ENCODE data around the gene PITX2. TPM values are rescaled to one million over a fixed set of nuclear protein-coding genes. Genes with fewer than 3 reads are reported as not detected.

The PITX2 gene
- polyA plus RNA-seq, 1 of the 3 experiments (the other 2 are of a cell fraction), result not detected

DNA sequence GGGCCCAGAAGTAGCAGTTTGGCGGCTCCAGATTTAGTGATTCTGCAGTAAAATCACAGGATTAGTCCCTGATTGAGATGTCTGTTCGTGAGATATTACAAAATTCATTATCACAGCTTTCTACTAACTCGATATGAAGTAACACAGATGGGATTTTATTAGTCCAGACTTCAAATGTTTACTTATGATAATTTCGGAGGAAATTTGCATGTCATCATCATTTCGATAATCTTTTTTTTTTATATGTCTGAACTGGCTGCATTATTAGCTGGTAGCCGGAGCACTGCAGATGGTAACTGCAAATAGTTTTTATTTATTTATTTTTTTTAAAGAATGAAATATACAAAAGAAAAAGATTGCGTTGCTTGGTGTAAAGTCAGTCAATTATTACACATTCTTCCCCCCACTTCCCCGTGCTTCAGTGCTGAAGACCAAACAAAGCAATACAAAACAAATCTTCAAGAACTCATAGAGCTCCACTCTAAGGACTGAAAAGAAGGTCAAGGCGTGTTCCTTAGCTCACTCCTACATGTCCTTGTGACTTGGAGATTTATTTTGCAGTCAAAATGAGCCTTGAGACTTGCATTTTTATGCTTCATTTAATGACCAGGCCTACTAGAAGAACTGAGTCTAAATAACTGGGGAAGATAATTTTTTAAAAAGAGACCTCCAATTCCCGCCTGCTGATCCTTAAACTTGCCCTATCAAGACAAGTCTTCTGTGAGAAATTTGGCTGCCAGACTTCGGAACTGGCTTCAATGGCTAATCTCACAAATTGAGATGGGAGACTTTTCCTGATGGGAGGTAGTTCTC lies 11.7 kb upstream of the PITX2 start:
- Histone ChIP-seq H3K27ac (ENCODE audit: low read depth in 2 of 2, low read length in 1 of 2) (no peak overlapping the region), H3K4me3 (ENCODE audit: low read depth in 2 of 2, low read length in 1 of 2) (no peak overlapping the region), H3K9me3 (no peaks in the 10 kb centered on the region), H3K27me3 (ENCODE audit: insufficient read depth) (peaks cover 95% of the 10 kb centered on the region), H3F3A (replicated peaks; ENCODE audit: insufficient read depth) (no peaks in the 10 kb centered on the region), H3K4me1 (ENCODE audit: control insufficient read depth in 1 of 2, insufficient read depth in 2 of 2, low read depth in 1 of 2, low read length in 1 of 2) (peaks cover 0 to 10% of the 10 kb centered on the region in 2 experiments; a peak in 1 of 4 replicates), H3K4me2 (no peak overlapping the region), H3K79me2 (ENCODE audit: insufficient read depth) (no peaks in the 10 kb centered on the region), H3K36me3 (replicated peaks in 1 of 2; ENCODE audit: control insufficient read depth in 1 of 2, insufficient read depth in 2 of 2, low read length in 1 of 2) (no peaks in the 10 kb centered on the region), H3K9me2 (no peaks in the 10 kb centered on the region), H2AFZ (ENCODE audit: low read depth) (no peak overlapping the region), H3K9ac (no peak overlapping the region), H4K20me1 (ENCODE audit: insufficient read depth) (no peaks in the 10 kb centered on the region)
- WGBS (ENCODE audit: low lambda C conversion rate), result 15% methylated on average over 11 of the region's 11 CpGs
- POLR2A ChIA-PET, result no interaction called here
- CTCF ChIA-PET, result interaction anchor here (1.0 to 4.2 kb wide), 2 partner anchors 13 to 1397 kb away, joined by 3 to 29 read pairs; partner anchors contain the start of gene PITX2
- TF ChIP-seq, protein P1, sequence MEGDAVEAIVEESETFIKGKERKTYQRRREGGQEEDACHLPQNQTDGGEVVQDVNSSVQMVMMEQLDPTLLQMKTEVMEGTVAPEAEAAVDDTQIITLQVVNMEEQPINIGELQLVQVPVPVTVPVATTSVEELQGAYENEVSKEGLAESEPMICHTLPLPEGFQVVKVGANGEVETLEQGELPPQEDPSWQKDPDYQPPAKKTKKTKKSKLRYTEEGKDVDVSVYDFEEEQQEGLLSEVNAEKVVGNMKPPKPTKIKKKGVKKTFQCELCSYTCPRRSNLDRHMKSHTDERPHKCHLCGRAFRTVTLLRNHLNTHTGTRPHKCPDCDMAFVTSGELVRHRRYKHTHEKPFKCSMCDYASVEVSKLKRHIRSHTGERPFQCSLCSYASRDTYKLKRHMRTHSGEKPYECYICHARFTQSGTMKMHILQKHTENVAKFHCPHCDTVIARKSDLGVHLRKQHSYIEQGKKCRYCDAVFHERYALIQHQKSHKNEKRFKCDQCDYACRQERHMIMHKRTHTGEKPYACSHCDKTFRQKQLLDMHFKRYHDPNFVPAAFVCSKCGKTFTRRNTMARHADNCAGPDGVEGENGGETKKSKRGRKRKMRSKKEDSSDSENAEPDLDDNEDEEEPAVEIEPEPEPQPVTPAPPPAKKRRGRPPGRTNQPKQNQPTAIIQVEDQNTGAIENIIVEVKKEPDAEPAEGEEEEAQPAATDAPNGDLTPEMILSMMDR (IDR thresholded peaks at IDR 0.05), result no peak
- 0 out of 2 replicates have a peak, but pooled peaks have one; percentile 56 for TF ChIP-seq EZH2phosphoT487 (IDR thresholded peaks at IDR 0.05; ENCODE audit: borderline replicate concordance, low read depth)
- no peak for DNase-seq

DNA sequence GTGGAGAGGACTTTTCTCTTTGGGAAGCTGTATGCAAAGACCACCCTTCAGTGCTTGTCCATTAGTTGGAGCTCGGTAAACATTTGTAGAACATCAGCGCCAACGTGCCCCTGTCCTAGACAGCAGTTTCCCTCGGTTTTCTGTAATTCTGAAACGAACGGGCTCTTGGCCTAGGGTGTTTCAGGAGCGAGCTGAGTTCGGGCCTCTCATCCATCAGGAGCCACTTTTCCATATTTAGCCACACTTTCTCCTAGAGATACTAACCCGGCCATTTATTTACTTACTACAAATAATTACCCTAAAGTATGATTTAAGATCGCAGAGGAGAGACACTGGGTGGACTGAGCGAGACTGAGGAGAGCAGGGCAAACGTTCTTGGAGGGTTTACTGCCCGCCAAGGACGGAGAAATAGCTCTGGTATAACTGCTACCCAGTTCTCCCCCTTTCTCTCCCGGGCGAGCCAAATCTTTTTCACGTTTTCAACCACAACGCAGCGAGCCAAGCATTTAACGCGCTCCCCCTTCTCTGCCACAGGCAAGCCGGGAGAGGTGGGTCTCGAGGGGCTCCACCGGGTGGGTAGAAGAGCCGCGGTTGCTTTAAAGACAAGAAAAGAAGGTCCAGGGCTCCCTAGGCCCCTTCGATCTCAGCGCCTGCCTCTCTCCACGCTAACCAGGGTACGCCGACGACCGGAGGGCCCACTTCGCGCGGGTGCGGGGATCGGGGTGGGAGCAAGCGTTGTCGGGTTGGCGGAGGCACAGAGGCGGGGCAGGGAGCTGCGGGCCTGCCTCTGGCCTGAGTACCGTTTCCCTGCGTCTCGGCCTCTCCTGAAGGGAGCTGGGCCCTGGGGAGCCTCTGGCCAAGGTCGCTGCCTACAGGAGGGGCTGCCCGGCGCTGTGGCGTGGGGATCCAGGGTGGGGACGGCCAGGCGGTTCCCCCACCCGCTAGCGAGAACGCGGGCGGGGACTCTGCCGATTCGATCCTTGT lies 10.8 kb upstream of the PITX2 start:
- no peak overlapping the region for H3K4me3 ChIP-seq (ENCODE audit: low read depth in 2 of 2, low read length in 1 of 2)
- no peaks in the 10 kb centered on the region for H3K9me3 ChIP-seq
- TF ChIP-seq YY1 (IDR thresholded peaks at IDR 0.05; ENCODE audit: low read depth) (no peak), GATA2 (CRISPR knock-in tag; IDR thresholded peaks at IDR 0.05) (no peak), FOXJ3 (CRISPR knock-in tag; IDR thresholded peaks at IDR 0.05) (no peak), RCOR1 (IDR thresholded peaks at IDR 0.05; ENCODE audit: low read length) (no peak), GABPA (IDR thresholded peaks at IDR 0.05; ENCODE audit: low read depth) (no peak), RXRA (IDR thresholded peaks at IDR 0.05; ENCODE audit: borderline replicate concordance, low read depth) (no peak), POLR2AphosphoS5 (IDR thresholded peaks at IDR 0.05; ENCODE audit: low read depth, low read length) (no peak), SIN3A (IDR thresholded peaks at IDR 0.05; ENCODE audit: borderline replicate concordance, low read depth, low read length) (no peak), RAD21 (IDR thresholded peaks at IDR 0.05; ENCODE audit: low read length) (no peak), RFX5 (IDR thresholded peaks at IDR 0.05; ENCODE audit: low read length) (no peak), ELF1 (IDR thresholded peaks at IDR 0.05) (no peak)
- TF ChIP-seq, protein P2, sequence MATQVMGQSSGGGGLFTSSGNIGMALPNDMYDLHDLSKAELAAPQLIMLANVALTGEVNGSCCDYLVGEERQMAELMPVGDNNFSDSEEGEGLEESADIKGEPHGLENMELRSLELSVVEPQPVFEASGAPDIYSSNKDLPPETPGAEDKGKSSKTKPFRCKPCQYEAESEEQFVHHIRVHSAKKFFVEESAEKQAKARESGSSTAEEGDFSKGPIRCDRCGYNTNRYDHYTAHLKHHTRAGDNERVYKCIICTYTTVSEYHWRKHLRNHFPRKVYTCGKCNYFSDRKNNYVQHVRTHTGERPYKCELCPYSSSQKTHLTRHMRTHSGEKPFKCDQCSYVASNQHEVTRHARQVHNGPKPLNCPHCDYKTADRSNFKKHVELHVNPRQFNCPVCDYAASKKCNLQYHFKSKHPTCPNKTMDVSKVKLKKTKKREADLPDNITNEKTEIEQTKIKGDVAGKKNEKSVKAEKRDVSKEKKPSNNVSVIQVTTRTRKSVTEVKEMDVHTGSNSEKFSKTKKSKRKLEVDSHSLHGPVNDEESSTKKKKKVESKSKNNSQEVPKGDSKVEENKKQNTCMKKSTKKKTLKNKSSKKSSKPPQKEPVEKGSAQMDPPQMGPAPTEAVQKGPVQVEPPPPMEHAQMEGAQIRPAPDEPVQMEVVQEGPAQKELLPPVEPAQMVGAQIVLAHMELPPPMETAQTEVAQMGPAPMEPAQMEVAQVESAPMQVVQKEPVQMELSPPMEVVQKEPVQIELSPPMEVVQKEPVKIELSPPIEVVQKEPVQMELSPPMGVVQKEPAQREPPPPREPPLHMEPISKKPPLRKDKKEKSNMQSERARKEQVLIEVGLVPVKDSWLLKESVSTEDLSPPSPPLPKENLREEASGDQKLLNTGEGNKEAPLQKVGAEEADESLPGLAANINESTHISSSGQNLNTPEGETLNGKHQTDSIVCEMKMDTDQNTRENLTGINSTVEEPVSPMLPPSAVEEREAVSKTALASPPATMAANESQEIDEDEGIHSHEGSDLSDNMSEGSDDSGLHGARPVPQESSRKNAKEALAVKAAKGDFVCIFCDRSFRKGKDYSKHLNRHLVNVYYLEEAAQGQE (IDR thresholded peaks at IDR 0.05; ENCODE audit: low read depth, low read length), result no peak
- TF ChIP-seq, protein P3, sequence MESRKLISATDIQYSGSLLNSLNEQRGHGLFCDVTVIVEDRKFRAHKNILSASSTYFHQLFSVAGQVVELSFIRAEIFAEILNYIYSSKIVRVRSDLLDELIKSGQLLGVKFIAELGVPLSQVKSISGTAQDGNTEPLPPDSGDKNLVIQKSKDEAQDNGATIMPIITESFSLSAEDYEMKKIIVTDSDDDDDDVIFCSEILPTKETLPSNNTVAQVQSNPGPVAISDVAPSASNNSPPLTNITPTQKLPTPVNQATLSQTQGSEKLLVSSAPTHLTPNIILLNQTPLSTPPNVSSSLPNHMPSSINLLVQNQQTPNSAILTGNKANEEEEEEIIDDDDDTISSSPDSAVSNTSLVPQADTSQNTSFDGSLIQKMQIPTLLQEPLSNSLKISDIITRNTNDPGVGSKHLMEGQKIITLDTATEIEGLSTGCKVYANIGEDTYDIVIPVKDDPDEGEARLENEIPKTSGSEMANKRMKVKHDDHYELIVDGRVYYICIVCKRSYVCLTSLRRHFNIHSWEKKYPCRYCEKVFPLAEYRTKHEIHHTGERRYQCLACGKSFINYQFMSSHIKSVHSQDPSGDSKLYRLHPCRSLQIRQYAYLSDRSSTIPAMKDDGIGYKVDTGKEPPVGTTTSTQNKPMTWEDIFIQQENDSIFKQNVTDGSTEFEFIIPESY (IDR thresholded peaks at IDR 0.05; ENCODE audit: borderline replicate concordance, low read depth), result no peak
- TF ChIP-seq, protein P4, sequence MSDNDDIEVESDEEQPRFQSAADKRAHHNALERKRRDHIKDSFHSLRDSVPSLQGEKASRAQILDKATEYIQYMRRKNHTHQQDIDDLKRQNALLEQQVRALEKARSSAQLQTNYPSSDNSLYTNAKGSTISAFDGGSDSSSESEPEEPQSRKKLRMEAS (IDR thresholded peaks at IDR 0.05; ENCODE audit: low read depth), result no peak
- WGBS (ENCODE audit: low lambda C conversion rate), result 4% methylated on average over 28 of the region's 59 CpGs
- no peaks in the 10 kb centered on the region for H3F3A ChIP-seq (replicated peaks; ENCODE audit: insufficient read depth)
- H2AFZ ChIP-seq (ENCODE audit: low read depth), result no peak overlapping the region
- H3K27ac ChIP-seq (ENCODE audit: low read depth in 2 of 2, low read length in 1 of 2), result no peak overlapping the region
- peaks cover 95% of the 10 kb centered on the region for H3K27me3 ChIP-seq (ENCODE audit: insufficient read depth)
- H3K9ac ChIP-seq, result no peak overlapping the region
- H3K36me3 ChIP-seq (replicated peaks in 1 of 2; ENCODE audit: control insufficient read depth in 1 of 2, insufficient read depth in 2 of 2, low read length in 1 of 2), result no peaks in the 10 kb centered on the region
- peaks cover 0 to 10% of the 10 kb centered on the region in 2 experiments; a peak in 1 of 4 replicates for H3K4me1 ChIP-seq (ENCODE audit: control insufficient read depth in 1 of 2, insufficient read depth in 2 of 2, low read depth in 1 of 2, low read length in 1 of 2)
- CTCF ChIA-PET, result interaction anchor here (0.6 to 4.2 kb wide), 10 partner anchors 12 to 1398 kb away, joined by 3 to 33 read pairs (median 3); partner anchors contain the start of gene PITX2
- POLR2A ChIA-PET, result no interaction called here
- no peak overlapping the region for H3K4me2 ChIP-seq
- no peaks in the 10 kb centered on the region for H4K20me1 ChIP-seq (ENCODE audit: insufficient read depth)
- no peaks in the 10 kb centered on the region for H3K9me2 ChIP-seq
- no peak for DNase-seq
- no peaks in the 10 kb centered on the region for H3K79me2 ChIP-seq (ENCODE audit: insufficient read depth)
